Tibial artery (tissue), 4 donors: ENCODE data around the gene STAC3.

ENCODE experiments used
- DNase-seq, 2 donors: peaks; one replicate each; pipeline ENCODE4 v3.0.0-alpha.2; 2019
- H3K27ac ChIP-seq, 2 donors: fragments of 200-600 bp; sonication (generic) in 1 of 2; 1 replicate in 1 of 2; 2 replicates in 1 of 2; pipeline ENCODE4 v1.5.1; 2018 to 2019; ENCODE audit warnings: mild to moderate bottlenecking in 1 of 2
- H3K27me3 ChIP-seq, 2 donors: fragments of 200-600 bp; sonication (generic) in 1 of 2; one replicate each; pipeline versions ENCODE4 v1.5.1 to v1.6.0; 2016 to 2019
- H3K36me3 ChIP-seq, 3 donors: fragments of 200-600 bp; sonication (generic) in 2 of 3; one replicate each; pipeline ENCODE4 v1.5.1; 2016 to 2019; ENCODE audit warnings: mild to moderate bottlenecking in 2 of 3
- H3K4me1 ChIP-seq, 4 donors: fragments of 200-600 bp; sonication (generic) in 2 of 4; 1 replicate in 3 of 4; 2 replicates in 1 of 4; pipeline ENCODE4 v1.5.1; 2016 to 2019
- H3K4me3 ChIP-seq, 2 donors: fragments of 200-600 bp; sonication (generic) in 1 of 2; 1 replicate in 1 of 2; 2 replicates in 1 of 2; pipeline ENCODE4 v1.5.1; 2018 to 2019; ENCODE audit warnings: mild to moderate bottlenecking in 2 of 2
- H3K9me3 ChIP-seq, 3 donors: fragments of 200-600 bp; sonication (generic) in 1 of 3; one replicate each; pipeline ENCODE4 v1.5.1; 2016 to 2019
- CTCF ChIP-seq, 2 experiments: fragments of 200-600 bp in 1 of 2; fragments of 450-650 bp in 1 of 2; IDR thresholded peaks; one replicate each; pipeline ENCODE4 v1.5.1; 2017 to 2019; ENCODE audit warnings: antibody characterized with exemption in 2 of 2, mild to moderate bottlenecking in 1 of 2, moderate library complexity in 1 of 2
- intact Hi-C: fragments of 100-400 bp; cut with DNase I; formaldehyde crosslinking; loops from one replicate; pipeline ENCODE4 v1.15.0; 2023; ENCODE audit warnings: low total_unique reads

Gene STAC3

GRCh38 chr12:57205931-57206330 is 45.1 kb downstream of the STAC3 start:
- Histone ChIP-seq H3K9me3 (no peaks in the 10 kb centered on the region), H3K27ac (no peak overlapping the region), H3K4me3 (no peak overlapping the region), H3K4me1 (no peaks in the 10 kb centered on the region), H3K27me3 (no peaks in the 10 kb centered on the region), H3K36me3 (peaks cover 93 to 100% (median 97%) of the 10 kb centered on the region in 3 donors)
- intact Hi-C loops = no loop called here
- no peak for TF ChIP-seq CTCF (IDR thresholded peaks at IDR 0.05)
- no peak for DNase-seq

GRCh38 chr12:57205186-57205585 is 45.8 kb downstream of the STAC3 start:
- intact Hi-C loops = no loop called here
- Histone ChIP-seq H3K27ac (no peak overlapping the region), H3K4me3 (no peak overlapping the region), H3K36me3 (peaks cover 96 to 100% (median 97%) of the 10 kb centered on the region in 3 donors), H3K27me3 (no peaks in the 10 kb centered on the region), H3K9me3 (no peaks in the 10 kb centered on the region), H3K4me1 (no peaks in the 10 kb centered on the region)
- DNase-seq = no peak
- no peak for TF ChIP-seq CTCF (IDR thresholded peaks at IDR 0.05)

- Histone ChIP-seq H3K27ac (no peak overlapping the region), H3K9me3 (no peaks in the 10 kb centered on the region), H3K4me1 (no peaks in the 10 kb centered on the region), H3K36me3 (peaks cover 96 to 100% (median 97%) of the 10 kb centered on the region in 3 donors), H3K27me3 (no peaks in the 10 kb centered on the region), H3K4me3 (no peak overlapping the region)
- peak in 1 of 2 donors; percentile 20 for DNase-seq
- TF ChIP-seq CTCF (IDR thresholded peaks at IDR 0.05) = no peak
- intact Hi-C loops = no loop called here
Observed at GRCh38 chr12:57204454-57204853, 46.5 kb downstream of the STAC3 start.

- Histone ChIP-seq H3K4me3 (no peak overlapping the region), H3K4me1 (no peaks in the 10 kb centered on the region), H3K9me3 (no peaks in the 10 kb centered on the region), H3K27ac (no peak overlapping the region), H3K36me3 (peaks cover 96 to 100% (median 97%) of the 10 kb centered on the region in 3 donors), H3K27me3 (no peaks in the 10 kb centered on the region)
- DNase-seq = no peak
- no peak for TF ChIP-seq CTCF (IDR thresholded peaks at IDR 0.05)
- intact Hi-C loops = no loop called here
Observed at GRCh38 chr12:57203791-57204190, 47.2 kb downstream of the STAC3 start.

GRCh38 chr12:57203201-57203600 is 47.8 kb downstream of the STAC3 start:
- intact Hi-C loops = no loop called here
- TF ChIP-seq CTCF (IDR thresholded peaks at IDR 0.05) = no peak
- peaks cover 97 to 100% (median 98%) of the 10 kb centered on the region in 3 donors for H3K36me3 ChIP-seq
- no peaks in the 10 kb centered on the region for H3K27me3 ChIP-seq
- H3K27ac ChIP-seq = no peak overlapping the region
- no peaks in the 10 kb centered on the region for H3K4me1 ChIP-seq
- no peak overlapping the region for H3K4me3 ChIP-seq
- DNase-seq = no peak
- no peaks in the 10 kb centered on the region for H3K9me3 ChIP-seq

- Histone ChIP-seq H3K36me3 (peaks cover 97 to 100% (median 98%) of the 10 kb centered on the region in 3 donors), H3K27ac (no peak overlapping the region), H3K9me3 (no peaks in the 10 kb centered on the region), H3K4me3 (no peak overlapping the region), H3K4me1 (no peaks in the 10 kb centered on the region), H3K27me3 (no peaks in the 10 kb centered on the region)
- intact Hi-C loops = no loop called here
- DNase-seq = no peak
- no peak for TF ChIP-seq CTCF (IDR thresholded peaks at IDR 0.05)
Observed at GRCh38 chr12:57202321-57202720, 48.7 kb downstream of the STAC3 start.
